ENCODE data around the gene CEACAM1.
A peak's percentile ranks its signal among the peaks of the same experiment; 100 is the strongest.
"Not testable (repeated sequence)": the region's sequence is repeated elsewhere in the genome, so short reads cannot be mapped to it uniquely, and the experiment has no call there.

CEACAM1 gene

DNA sequence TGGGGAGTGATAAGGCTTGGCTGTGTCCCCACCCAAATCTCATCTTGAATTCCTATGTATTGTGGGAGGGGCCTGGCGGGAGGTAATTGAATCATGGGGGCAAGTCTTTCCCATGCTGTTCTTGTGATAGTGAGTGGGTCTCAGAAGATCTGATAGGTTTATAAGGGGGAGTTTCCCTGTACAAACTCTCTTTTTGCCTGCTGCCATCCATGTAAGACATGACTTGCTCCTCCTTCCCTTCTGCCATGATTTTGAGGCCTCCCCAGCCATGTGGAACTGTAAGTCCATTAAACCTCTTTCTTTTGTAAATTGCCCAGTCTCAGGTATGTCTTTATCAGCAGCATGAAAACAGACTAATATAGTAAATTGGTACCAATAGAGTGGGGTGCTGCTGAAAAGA, 20.8 kb upstream of the CEACAM1 start:
- not testable (repeated sequence) for DNase-seq (ENCODE audit: low spot score)

DNA sequence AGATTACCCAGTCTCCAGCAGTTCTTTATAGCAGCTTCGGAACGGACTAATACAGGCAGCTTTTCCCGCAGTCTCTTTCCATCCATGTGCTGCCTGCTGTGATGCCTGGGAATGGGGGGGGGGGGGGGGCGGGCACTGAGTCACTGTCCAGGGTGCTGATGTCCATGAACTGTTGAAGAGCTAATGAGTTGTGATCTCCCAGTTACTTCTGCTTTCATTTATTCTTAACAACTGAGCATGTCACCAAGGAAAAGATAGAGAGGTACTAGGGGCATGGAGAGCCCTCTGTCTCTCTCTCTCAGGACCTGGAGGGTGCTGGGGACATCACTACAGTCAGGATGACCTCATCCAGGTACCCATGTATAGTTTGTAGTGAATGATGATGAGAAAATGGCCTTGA, 20.3 kb upstream of the CEACAM1 start:
- no peak for DNase-seq (ENCODE audit: low spot score)

DNA sequence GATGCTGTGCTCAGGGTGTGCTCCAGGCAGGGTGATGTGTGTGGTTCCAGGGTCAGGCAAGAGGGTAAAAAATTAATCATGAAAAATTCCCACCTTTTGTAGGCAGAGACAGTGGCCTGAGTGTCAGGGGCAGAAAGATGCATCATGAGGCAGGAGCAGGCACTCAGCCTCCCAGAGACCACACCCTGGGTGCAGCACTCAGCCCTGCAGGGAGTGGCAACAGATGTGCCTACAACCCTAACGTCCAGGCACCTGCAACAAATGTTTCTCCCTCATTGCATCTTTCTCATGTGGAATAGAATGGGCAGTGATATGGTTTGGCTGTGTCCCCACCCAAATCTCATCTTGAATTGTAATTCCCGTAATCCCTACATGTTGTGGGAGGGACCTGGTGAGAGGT, 19.6 kb upstream of the CEACAM1 start:
- DNase-seq (ENCODE audit: low spot score) = no peak

DNA sequence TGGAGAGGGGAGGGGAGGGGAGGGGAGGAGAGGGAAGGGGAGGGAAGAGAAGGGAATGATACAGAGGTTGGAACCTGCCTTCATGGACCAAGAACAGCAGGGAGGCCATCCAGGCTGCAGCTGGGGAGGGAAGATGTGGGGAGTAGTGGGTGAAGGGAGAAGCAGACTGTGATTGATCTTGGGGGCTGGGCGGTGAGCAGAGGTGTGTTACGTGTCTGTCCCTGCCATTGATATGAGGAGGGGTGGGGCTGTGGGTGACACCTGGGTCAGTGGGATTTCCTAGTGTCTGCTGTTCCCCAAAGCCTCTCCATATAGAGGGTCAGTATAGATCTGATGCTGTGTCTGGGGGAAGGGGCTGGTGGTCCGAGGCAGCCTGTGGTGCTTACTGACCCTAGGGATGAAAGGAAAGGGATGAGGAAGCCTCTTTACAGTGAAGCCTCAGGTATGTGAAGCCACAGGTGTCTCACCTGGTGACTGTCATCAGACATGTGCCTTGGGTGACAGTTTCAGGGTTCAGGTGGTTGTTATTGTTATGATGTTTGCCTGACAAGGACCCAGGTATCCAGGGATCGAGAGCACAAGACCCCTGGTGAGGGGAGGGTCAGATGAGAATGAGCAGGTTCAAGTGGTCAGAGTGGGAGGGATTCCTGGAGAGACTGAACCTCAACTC, 18.7 kb upstream of the CEACAM1 start:
- DNase-seq (ENCODE audit: low spot score) = no peak

DNA sequence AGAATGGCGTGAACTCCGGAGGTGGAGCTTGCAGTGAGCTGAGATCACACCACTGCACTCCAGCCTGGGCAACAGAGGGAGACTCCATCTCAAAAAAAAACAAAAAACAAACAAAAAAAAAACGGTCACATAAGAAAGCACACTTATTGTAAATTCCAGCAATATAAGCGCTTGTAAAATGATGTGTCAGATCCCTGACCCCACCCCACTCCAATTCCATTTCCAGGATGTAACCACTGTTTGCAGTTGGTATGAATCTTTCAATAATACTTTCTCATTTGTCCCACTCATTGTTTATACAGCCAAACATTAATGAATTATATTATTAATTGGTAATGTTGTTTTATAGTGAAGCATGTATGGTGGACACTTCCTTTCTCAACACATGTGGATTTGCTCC, 15.9 kb upstream of the CEACAM1 start:
- DNase-seq (ENCODE audit: low spot score) = no peak

DNA sequence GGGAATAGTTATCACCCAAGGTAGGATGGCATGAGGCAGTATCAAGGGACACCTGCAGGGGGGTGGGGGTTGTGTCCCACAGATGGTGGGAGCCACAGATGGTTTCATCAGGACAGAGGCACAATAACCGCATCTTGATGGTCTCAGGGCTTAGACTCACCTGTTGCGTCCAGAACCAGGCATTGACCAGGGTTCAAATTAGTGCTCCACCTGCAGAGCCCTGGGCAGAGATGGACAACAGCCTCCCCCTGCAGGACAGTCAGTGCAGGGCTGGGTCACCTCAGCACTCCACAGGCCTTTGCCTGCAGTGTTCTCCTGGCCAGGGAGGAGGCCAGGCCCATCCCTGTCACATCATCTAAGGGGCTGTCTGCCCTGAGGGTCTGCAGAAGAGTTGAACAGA, 14.5 kb upstream of the CEACAM1 start:
- DNase-seq (ENCODE audit: low spot score) = no peak

DNA sequence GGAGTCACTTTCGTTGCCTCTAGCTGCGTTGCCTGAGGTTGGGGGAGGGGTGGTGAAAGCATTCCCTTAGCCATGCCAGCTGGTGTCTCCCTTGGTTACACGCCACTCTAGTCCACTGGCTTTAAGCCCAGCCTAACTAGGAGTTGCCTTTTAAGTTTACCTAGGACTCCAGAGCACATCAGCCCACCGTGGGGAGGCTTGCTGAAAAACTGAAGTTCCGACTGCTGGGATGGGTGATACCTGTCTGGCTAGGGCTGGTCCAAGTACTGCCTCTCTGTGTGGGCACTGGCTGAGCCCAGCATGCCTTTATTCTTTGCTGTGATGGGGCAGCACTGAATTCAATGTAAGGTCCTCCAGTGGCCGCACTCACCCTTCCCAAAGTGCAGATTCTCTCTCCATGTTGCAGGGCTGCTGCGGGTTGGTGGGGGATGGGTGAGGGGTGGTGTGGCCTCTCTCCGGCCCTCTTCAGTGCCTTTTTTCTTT, 11.8 kb upstream of the CEACAM1 start:
- DNase-seq (ENCODE audit: low spot score) = no peak

DNA sequence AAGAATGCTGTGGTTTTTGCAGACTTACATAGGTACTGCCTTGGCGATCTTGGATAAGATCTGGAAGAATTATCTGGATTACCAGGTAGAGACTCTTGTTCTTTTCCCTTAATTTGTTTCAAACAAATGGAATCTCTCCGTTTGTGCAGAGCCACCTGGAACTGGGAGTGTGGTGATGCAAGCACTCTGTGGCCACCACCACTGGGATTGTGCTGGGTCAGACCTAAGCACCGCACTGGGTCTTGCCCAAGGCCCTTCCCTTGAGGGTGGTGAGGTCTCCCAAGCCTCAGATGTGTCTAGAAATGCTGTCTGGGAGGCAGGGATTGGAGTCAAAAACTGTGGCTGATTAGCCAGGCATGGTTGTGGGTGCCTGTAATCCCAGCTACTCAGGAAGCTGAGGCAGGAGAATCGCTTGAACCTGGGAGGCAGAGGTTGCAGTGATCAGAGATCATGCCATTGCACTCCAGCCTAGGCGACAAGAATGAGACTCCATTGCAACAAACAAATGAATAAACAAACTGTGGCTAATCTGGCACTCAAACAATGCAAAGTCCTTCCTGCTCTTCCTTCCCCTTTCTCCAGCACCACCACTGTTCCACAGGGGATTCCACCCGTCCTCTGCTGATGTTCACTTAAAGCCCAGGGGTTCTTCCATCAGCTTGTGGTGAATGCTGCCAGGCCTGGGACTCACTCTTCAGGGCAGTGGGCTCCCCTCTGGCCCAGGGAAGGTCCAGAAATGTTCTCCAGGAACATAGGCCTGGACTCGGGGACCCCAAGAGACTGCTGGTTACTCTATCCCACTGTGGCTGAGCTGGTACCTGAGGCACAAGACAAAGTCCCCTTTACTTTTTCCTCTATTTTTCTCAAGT, 10.8 kb upstream of the CEACAM1 start:
- DNase-seq (ENCODE audit: low spot score) = no peak

DNA sequence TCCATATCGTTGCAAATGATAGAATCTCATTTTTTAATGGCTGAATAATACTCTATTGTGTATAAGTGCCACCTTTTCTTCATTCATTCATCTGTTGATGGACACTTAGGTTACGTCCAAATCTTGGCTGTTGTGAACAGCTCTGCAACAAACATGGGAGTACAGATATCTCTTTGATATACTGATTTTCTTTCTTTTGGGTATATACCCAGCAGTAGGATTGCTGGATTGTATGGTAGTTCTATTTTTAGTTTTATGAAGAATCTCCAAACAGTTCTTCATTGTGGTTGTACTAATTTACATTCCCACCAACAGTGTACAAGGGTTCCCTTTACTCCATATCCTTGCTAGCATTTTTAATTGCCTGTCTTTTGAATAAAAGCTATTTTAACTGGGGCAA, 7.0 kb upstream of the CEACAM1 start:
- not testable (repeated sequence) for DNase-seq (ENCODE audit: low spot score)

DNA sequence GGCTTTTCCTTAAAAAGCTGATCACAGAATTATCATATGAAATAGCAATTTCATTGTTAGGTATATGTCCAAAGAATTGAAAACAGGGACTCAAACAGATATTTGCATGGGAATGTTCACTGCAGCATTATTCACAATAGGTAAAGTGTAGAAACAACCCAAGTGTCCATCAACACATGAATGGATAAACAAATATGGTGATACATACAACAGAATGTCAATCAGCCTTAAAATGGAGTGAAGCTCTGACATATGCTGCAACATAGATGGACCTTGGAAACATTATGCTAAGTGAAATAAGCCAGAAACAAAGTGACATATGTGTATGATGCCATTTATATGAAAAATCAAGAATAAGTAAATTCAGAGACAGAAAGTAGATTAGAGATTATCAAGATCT, 6.1 kb upstream of the CEACAM1 start:
- DNase-seq (ENCODE audit: low spot score) = no peak

DNA sequence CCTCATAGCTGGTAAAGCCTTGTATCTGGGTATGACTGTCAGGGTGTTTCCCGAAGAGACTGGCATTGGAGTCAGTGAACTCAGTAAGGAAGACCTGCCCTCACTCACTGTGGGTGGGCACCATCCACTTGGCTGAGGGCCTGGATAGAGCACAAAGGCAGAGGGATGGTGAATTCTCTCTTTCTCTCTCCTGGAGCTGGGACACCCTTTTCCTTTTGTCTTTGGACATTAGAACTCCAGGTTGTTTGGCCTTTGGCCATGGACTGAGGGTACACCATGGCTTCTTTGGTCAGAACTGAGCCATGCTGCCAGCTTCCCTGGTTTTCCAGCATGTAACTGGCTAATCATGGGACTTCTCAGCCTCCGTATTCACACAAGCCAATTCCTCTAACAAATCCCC, 4.6 kb upstream of the CEACAM1 start:
- DNase-seq (ENCODE audit: low spot score) = no peak

DNA sequence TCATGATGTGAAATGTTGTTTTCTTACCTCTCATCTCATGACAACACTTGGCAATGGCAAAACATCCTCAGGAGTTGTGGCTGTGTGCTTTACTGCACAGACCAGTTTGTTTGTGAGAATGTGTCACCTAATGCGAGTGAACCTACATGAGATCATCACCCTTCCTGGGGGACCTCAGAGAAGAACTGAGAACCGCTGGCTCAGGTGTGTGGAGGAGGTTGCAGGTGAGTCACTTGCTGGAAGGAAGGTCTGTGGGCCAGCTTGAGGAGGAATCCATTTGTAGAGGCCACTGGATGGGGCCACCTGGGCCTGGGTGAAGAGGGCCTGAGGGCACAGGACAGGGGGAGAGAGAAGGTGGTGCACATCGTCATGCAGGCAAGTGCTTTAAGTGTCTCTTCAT, 3.0 kb upstream of the CEACAM1 start:
- DNase-seq (ENCODE audit: low spot score) = no peak

DNA sequence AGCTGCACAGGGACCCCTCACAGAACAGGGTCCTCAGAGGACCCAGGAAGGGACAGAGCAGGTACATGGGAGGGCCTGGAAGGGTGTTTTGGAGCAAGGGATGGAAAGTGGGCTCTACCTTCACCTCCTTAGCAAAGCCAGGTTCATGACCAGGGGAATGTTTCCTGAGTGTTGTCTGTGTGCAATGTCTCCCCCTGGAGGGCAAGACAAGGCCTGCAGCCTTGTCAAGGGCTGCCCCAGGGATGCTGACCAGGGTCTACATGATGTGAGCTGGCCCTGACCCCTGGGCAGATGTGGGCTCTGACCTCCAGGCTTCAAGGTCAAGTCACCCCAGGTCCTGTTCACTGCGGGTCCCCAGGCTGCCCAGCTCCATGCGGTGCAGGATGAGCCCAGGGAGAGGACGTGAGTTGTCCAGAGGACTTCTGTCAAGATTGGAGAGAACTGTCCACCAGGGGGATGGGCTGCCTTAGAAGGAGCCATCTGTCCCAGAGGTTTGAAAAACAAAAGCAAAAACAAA, 1.0 kb upstream of the CEACAM1 start:
- DNase-seq (ENCODE audit: low spot score) = peak; percentile 39

DNA sequence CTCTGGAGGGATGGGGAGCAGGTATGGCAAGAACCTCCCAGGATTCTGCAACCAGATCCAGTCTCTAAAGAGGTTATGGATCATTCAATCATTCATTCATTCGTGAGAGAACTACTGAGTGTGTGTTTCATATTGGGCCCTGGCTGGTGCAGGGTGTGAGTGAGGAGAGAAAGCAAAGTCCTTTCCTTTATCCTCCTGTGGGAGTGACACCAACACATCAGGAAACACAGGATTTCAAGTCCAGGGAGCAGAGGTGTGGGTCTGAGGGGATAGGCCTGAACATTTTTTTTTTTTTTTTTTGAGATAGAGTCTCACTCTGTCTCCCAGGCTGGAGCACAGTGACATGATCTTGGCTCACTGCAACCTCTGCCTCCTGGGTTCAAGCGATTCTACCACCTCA, 3.3 kb downstream of the CEACAM1 start:
- no peak for DNase-seq (ENCODE audit: low spot score)

DNA sequence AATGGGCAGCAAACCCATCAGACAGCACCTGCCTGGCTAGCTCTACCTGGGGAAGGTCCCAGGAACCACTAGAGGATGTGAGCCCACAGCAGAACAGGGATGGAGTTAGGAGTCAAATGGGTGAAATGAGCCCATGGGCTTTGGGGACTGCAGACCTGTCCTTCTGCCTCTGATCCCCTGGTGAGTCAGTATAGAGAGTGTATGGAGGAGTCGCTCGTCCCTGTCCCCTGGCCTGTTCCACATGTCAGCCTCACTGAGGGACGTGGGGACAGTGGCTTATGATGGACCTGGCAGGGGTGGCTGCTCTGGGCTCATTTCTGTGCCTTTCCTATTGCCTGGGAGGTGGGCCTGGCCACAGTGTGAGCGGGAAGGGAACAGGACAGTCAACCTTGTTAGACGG, 4.0 kb downstream of the CEACAM1 start:
- DNase-seq (ENCODE audit: low spot score) = no peak

DNA sequence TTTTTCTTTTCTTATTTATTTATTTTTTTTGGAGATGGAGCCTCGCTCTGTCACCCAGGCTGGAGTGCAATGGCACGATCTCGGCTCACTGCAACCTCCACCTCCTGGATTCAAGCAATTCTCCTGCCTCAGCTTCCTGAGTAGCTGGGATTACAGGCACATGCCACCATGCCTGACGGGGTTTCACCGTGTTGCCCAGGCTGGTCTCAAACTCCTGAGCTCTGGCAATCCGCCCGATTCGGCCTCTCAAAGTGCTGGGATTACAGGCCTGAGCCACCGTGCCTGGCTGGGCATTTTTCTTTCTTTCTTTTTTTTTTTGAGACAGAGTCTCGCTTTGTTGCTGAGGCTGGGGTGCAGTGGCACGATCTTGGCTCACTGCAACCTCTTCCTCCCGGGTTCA, 6.0 kb downstream of the CEACAM1 start:
- DNase-seq (ENCODE audit: low spot score) = not testable (repeated sequence)

DNA sequence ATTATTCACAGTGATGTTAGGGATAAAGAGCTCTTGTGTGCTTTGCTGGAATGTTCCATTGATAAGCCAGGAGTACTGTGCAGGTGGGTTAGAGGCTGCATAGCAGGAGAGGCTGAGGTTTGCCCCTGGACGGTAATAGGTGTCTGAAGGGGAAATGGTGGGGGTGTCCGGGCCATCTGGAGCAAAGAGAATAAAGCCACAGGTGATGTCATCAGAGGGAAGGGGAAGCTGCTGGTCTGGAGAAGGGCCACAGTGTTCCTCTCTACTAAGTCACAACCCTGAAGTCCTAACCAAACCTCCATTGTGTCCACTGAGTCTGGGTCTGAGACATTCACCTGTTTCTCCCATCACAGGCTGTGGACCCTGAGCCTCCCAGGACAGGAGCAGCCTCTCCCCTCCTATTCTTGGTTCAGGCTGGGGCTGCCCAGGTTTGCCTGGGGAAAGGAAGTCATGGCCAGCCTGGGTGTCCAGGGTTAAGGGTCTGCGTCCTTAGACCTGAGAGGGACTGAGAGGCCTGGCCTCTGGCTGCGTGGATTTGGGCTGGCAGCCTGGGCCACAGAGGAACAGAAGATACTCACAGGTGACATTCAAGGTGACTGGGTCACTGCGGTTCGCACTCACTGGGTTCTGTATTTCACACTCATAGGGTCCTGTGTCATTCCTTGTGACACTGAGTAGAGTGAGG, 6.8 kb downstream of the CEACAM1 start:
- no peak for DNase-seq (ENCODE audit: low spot score)

DNA sequence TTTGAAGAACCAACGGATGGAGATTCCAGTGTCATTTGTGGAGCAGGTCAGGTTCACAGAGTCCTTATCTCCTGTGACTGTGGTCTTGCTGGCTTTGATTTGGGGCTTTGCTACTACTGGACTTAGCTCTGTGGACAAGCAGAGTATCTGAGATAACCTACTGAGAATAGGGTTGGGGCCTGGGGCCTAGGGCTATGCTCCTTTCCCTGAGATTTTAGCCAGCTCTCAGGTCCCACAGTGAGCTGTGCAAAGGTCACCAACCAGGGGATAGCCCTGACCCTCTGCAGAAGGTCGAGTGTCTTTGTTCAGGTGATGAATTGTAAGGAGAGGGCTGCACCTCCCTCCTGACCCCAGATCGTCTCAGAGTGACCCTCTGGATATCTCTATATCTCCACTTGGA, 9.2 kb downstream of the CEACAM1 start:
- DNase-seq (ENCODE audit: low spot score) = no peak

DNA sequence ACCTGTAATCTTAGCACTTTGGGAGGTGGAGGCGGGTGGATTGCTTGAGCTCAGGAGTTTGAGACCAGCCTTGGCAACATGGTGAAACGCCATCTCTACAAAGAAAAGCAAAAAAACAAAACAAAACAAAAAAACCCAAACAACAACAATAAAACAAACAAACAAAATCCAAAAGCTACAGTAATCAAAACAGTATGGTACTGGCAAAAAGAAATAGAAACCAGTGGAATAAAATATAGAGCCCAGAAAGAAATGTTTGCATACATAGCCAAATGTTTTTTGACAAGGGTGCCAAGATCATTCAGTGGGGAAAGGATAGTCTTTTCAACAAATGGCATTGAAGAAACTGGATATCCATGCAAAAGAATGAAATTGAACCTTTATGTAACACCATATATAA, 11.5 kb downstream of the CEACAM1 start:
- no peak for DNase-seq (ENCODE audit: low spot score)

DNA sequence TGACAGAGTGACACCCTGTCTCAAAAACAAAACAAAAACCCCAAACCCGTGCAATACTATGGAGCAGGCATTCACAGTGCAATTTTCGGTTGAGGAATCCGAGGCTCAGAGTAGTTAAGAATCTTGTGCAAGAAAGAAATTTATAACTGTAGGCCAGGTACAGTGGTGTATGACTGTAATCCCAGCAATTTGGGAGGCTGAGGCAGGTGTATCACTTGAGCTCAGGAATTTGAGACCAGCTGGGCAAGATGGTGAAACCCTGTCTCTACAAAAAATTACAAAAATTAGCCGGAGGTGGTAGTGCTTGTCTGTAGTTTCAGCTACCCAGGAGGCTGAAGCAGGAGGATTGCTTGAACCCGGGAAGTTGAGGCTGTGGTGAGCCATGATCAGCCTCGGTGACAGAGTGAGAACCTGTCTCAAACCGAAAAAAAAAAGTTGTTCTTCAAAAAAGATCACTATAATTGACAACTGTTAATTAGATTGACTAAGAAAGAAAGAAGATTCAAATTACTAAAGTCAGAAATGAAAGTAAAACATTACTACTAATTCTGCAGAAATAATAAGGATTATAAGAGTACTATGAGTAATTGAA, 12.9 kb downstream of the CEACAM1 start:
- DNase-seq (ENCODE audit: low spot score) = no peak

DNA sequence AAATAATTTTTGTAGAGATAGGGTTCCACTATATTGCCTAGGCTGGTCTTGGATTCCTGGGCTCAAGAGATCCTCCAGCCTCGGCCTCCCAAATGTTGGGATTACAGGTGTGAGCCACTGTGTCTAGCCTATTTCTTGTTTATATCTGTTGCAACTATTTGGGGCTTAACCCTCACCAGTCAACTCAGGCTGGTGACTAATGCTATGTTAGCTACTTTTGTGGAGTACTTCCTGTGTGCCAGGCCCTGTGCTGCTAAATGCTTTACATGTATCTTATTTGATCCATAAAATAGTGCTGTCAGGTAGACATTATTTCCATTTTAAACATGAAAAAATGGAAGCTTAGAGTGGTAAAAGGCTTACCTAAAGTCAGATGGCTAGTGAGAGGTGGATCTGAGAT, 13.8 kb downstream of the CEACAM1 start:
- no peak for DNase-seq (ENCODE audit: low spot score)

DNA sequence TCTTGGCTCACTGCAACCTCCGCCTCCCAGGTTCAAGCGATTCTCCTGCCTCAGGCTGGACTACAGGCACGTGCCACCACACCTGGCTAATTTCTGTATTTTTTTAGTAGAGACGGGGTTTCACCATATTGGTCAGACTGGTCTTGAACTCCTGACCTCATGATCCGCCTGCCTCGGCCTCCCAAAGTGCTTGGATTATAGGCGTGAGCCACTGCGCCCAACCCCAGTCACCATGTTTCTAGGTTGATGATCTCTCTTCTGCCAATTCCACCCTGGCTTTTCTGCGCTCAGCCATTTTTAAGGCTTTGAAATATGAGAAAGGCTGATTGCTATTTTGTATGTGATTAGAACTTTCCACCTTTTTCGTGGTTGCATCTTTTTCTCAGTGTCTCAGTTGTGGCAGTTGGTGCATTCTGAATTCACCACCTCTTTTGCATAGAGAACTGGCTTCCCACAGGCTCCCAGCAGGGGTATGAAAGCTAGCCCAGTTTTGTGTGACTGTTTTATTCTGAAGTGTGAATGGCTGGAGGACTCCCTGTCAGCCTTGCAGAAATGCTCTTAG, 15.5 kb downstream of the CEACAM1 start:
- DNase-seq (ENCODE audit: low spot score) = no peak
